Tibial artery (tissue), 4 donors: Measurements from ENCODE around the gene ESAM.

Experiments
- DNase-seq, 2 donors: peaks; one replicate each; pipeline ENCODE4 v3.0.0-alpha.2; 2019
- H3K27ac ChIP-seq, 2 donors: fragments of 200-600 bp; sonication (generic) in 1 of 2; 1 replicate in 1 of 2; 2 replicates in 1 of 2; pipeline ENCODE4 v1.5.1; 2018 to 2019; ENCODE audit warnings: mild to moderate bottlenecking in 1 of 2
- H3K27me3 ChIP-seq, 2 donors: fragments of 200-600 bp; sonication (generic) in 1 of 2; one replicate each; pipeline versions ENCODE4 v1.5.1 to v1.6.0; 2016 to 2019
- H3K36me3 ChIP-seq, 3 donors: fragments of 200-600 bp; sonication (generic) in 2 of 3; one replicate each; pipeline ENCODE4 v1.5.1; 2016 to 2019; ENCODE audit warnings: mild to moderate bottlenecking in 2 of 3
- H3K4me1 ChIP-seq, 4 donors: fragments of 200-600 bp; sonication (generic) in 2 of 4; 1 replicate in 3 of 4; 2 replicates in 1 of 4; pipeline ENCODE4 v1.5.1; 2016 to 2019
- H3K4me3 ChIP-seq, 2 donors: fragments of 200-600 bp; sonication (generic) in 1 of 2; 1 replicate in 1 of 2; 2 replicates in 1 of 2; pipeline ENCODE4 v1.5.1; 2018 to 2019; ENCODE audit warnings: mild to moderate bottlenecking in 2 of 2
- H3K9me3 ChIP-seq, 3 donors: fragments of 200-600 bp; sonication (generic) in 1 of 3; one replicate each; pipeline ENCODE4 v1.5.1; 2016 to 2019
- CTCF ChIP-seq, 2 experiments: fragments of 200-600 bp in 1 of 2; fragments of 450-650 bp in 1 of 2; IDR thresholded peaks; one replicate each; pipeline ENCODE4 v1.5.1; 2017 to 2019; ENCODE audit warnings: antibody characterized with exemption in 2 of 2, mild to moderate bottlenecking in 1 of 2, moderate library complexity in 1 of 2
- intact Hi-C: fragments of 100-400 bp; cut with DNase I; formaldehyde crosslinking; loops from one replicate; pipeline ENCODE4 v1.15.0; 2023; ENCODE audit warnings: low total_unique reads

The ESAM gene

GRCh38 chr11:124724979-124725718 is 36.9 kb downstream of the ESAM start:
- TF ChIP-seq CTCF (IDR thresholded peaks at IDR 0.05), result no peak
- H3K9me3 ChIP-seq, result no peaks in the 10 kb centered on the region
- no peaks in the 10 kb centered on the region for H3K36me3 ChIP-seq
- peak in 1 of 2 donors; percentile 85 for DNase-seq
- intact Hi-C loops, result no loop called here
- H3K27ac ChIP-seq, result peak overlapping the region; percentile 45 to 58
- H3K27me3 ChIP-seq, result no peaks in the 10 kb centered on the region
- peaks cover 5 to 25% (median 17%) of the 10 kb centered on the region in 4 donors for H3K4me1 ChIP-seq
- no peak overlapping the region for H3K4me3 ChIP-seq

GRCh38 chr11:124722176-124722575 is 39.9 kb downstream of the ESAM start:
- Histone ChIP-seq H3K9me3 (no peaks in the 10 kb centered on the region), H3K4me1 (peaks cover 5 to 39% (median 28%) of the 10 kb centered on the region in 4 donors), H3K27ac (no peak overlapping the region), H3K36me3 (no peaks in the 10 kb centered on the region), H3K4me3 (no peak overlapping the region), H3K27me3 (no peaks in the 10 kb centered on the region)
- no peak for DNase-seq
- intact Hi-C loops, result no loop called here
- no peak for TF ChIP-seq CTCF (IDR thresholded peaks at IDR 0.05)

- no peak overlapping the region for H3K4me3 ChIP-seq
- intact Hi-C loops, result no loop called here
- no peaks in the 10 kb centered on the region for H3K27me3 ChIP-seq
- no peak for DNase-seq
- TF ChIP-seq CTCF (IDR thresholded peaks at IDR 0.05), result no peak
- peaks cover 0 to 25% (median 11%) of the 10 kb centered on the region in 4 donors for H3K4me1 ChIP-seq
- H3K36me3 ChIP-seq, result no peaks in the 10 kb centered on the region
- H3K9me3 ChIP-seq, result no peaks in the 10 kb centered on the region
- no peak overlapping the region for H3K27ac ChIP-seq
These were observed 42.6 kb downstream of the ESAM start for GRCh38 chr11:124719534-124719933.

GRCh38 chr11:124718801-124719200 is 43.3 kb downstream of the ESAM start:
- DNase-seq, result no peak
- intact Hi-C loops, result no loop called here

GRCh38 chr11:124717786-124718651 is 44.1 kb downstream of the ESAM start:
- peak overlapping the region; percentile 47 to 62 for H3K4me3 ChIP-seq
- intact Hi-C loops, result no loop called here
- DNase-seq, result peak in 1 of 2 donors; percentile 77
- H3K27me3 ChIP-seq, result no peaks in the 10 kb centered on the region
- no peaks in the 10 kb centered on the region for H3K9me3 ChIP-seq
- no peaks in the 10 kb centered on the region for H3K36me3 ChIP-seq
- peak overlapping the region; percentile 74 to 81 for H3K27ac ChIP-seq
- no peak for TF ChIP-seq CTCF (IDR thresholded peaks at IDR 0.05)
- H3K4me1 ChIP-seq, result peaks cover 0 to 24% (median 11%) of the 10 kb centered on the region in 4 donors

More at GRCh38 chr11:124718801-124719200, 43.3 kb downstream of the ESAM start:
- no peaks in the 10 kb centered on the region for H3K9me3 ChIP-seq
- no peaks in the 10 kb centered on the region for H3K27me3 ChIP-seq
- H3K4me3 ChIP-seq, result peak overlapping the region in 1 of 2 donors; percentile 62
- H3K27ac ChIP-seq, result peak overlapping the region in 1 of 2 donors; percentile 74
- H3K36me3 ChIP-seq, result no peaks in the 10 kb centered on the region
- H3K4me1 ChIP-seq, result peaks cover 0 to 24% (median 11%) of the 10 kb centered on the region in 4 donors
- no peak for TF ChIP-seq CTCF (IDR thresholded peaks at IDR 0.05)
